OCI-LY1 (cell line): ENCODE results near the gene ZSCAN31.

Experiments used
- H2AFZ ChIP-seq: fragments of 200-600 bp; sonication (generic), shearing (Covaris generic); 2 replicates; pipeline ENCODE4 v1.6.0; 2014; ENCODE audit warnings: antibody characterized with exemption, mild to moderate bottlenecking, low read length
- H3F3A ChIP-seq: fragments of 200-600 bp; sonication (generic), shearing (Covaris generic); 2 replicates; pipeline ENCODE4 v1.6.0; 2014; ENCODE audit warnings: mild to moderate bottlenecking, antibody characterized with exemption, low read length, moderate library complexity; ENCODE audit not compliant: insufficient read depth
- H3K27ac ChIP-seq: fragments of 200-600 bp; sonication (generic); 2 replicates; pipeline ENCODE4 v1.5.1; 2014; ENCODE audit warnings: low read length, mixed run types, mild to moderate bottlenecking, low read depth; ENCODE audit not compliant: poor library complexity, severe bottlenecking
- H3K27me3 ChIP-seq: fragments of 200-600 bp; sonication (generic); 2 replicates; pipeline ENCODE4 v1.6.0; 2014; ENCODE audit warnings: antibody characterized with exemption, mild to moderate bottlenecking, low read length, moderate library complexity; ENCODE audit not compliant: insufficient read depth
- H3K36me3 ChIP-seq: fragments of 200-600 bp; sonication (generic); 2 replicates; pipeline ENCODE4 v1.6.1; 2014; ENCODE audit warnings: mild to moderate bottlenecking, antibody characterized with exemption, low read length, moderate library complexity, mixed read lengths; ENCODE audit not compliant: insufficient read depth
- H3K4me1 ChIP-seq: fragments of 200-600 bp; sonication (generic); 2 replicates; pipeline ENCODE4 v1.5.1; 2014; ENCODE audit warnings: mild to moderate bottlenecking, low read length, moderate library complexity; ENCODE audit not compliant: insufficient read depth, severe bottlenecking
- H3K4me2 ChIP-seq: fragments of 200-600 bp; sonication (generic), shearing (Covaris generic); 2 replicates; pipeline ENCODE4 v1.6.1; 2014; ENCODE audit warnings: low read length
- H3K4me3 ChIP-seq: fragments of 200-600 bp; sonication (generic); 2 replicates; pipeline ENCODE4 v1.5.1; 2014; ENCODE audit warnings: low read length, low read depth, mild to moderate bottlenecking, mixed read lengths; ENCODE audit not compliant: poor library complexity, severe bottlenecking
- H3K79me2 ChIP-seq: fragments of 200-600 bp; shearing (Covaris generic); 2 replicates; pipeline ENCODE4 v1.6.1; 2016; ENCODE audit warnings: mixed run types, low read length, mixed read lengths; ENCODE audit not compliant: insufficient read depth
- H3K9ac ChIP-seq: fragments of 200-600 bp; sonication (generic), shearing (Covaris generic); 2 replicates; pipeline ENCODE4 v1.6.1; 2014; ENCODE audit warnings: mild to moderate bottlenecking, low read length, mixed read lengths
- H3K9me2 ChIP-seq: fragments of 200-600 bp; sonication (generic), shearing (Covaris generic); 2 replicates; pipeline ENCODE4 v1.6.1; 2014; ENCODE audit warnings: low read depth, mild to moderate bottlenecking, low read length, mixed read lengths
- H3K9me3 ChIP-seq: fragments of 200-600 bp; shearing (Covaris generic); 2 replicates; pipeline ENCODE4 v1.6.1; 2014; ENCODE audit warnings: low read length, mixed read lengths
- H4K20me1 ChIP-seq: fragments of 200-600 bp; sonication (generic), shearing (Covaris generic); 2 replicates; pipeline ENCODE4 v1.6.0; 2016; ENCODE audit warnings: mild to moderate bottlenecking, low read length; ENCODE audit not compliant: insufficient read depth
- CTCF ChIP-seq: fragments of 200-600 bp; sonication (generic), shearing (Covaris generic); IDR thresholded peaks from 2 replicates; pipeline ENCODE4 v1.5.1; 2017; ENCODE audit warnings: mild to moderate bottlenecking, antibody characterized with exemption, low read length, moderate library complexity, mixed read lengths
- EZH2 ChIP-seq: fragments of 200-600 bp; sonication (generic), shearing (Covaris generic); IDR thresholded peaks from 2 replicates; pipeline ENCODE4 v1.8.0; 2017; ENCODE audit warnings: borderline replicate concordance, mixed run types, mild to moderate bottlenecking, antibody characterized with exemption, low read length, moderate library complexity, mixed read lengths

The ZSCAN31 gene

GRCh38 chr6:28334286-28335039 is 1.5 kb downstream of the ZSCAN31 start:
- H3F3A ChIP-seq = no peaks in the 10 kb centered on the region
- H3K9me2 ChIP-seq = no peaks in the 10 kb centered on the region
- H3K27ac ChIP-seq = no peak overlapping the region
- H3K4me2 ChIP-seq = no peak overlapping the region
- H3K36me3 ChIP-seq = no peaks in the 10 kb centered on the region
- no peaks in the 10 kb centered on the region for H3K9me3 ChIP-seq
- H3K9ac ChIP-seq = no peak overlapping the region
- H3K79me2 ChIP-seq = no peaks in the 10 kb centered on the region
- no peak overlapping the region for H2AFZ ChIP-seq
- H3K27me3 ChIP-seq = no peaks in the 10 kb centered on the region
- TF ChIP-seq CTCF (no peak), EZH2 (no peak)
- peak overlapping the region; percentile 76 for H3K4me3 ChIP-seq
- peaks cover 40% of the 10 kb centered on the region for H3K4me1 ChIP-seq
- H4K20me1 ChIP-seq = no peaks in the 10 kb centered on the region

GRCh38 chr6:28333599-28334018 is 2.3 kb downstream of the ZSCAN31 start:
- H4K20me1 ChIP-seq = no peaks in the 10 kb centered on the region
- H3F3A ChIP-seq = no peaks in the 10 kb centered on the region
- no peak overlapping the region for H3K4me2 ChIP-seq
- H3K27ac ChIP-seq = no peak overlapping the region
- H3K9ac ChIP-seq = no peak overlapping the region
- TF ChIP-seq EZH2 (no peak), CTCF (no peak)
- no peaks in the 10 kb centered on the region for H3K9me2 ChIP-seq
- H3K9me3 ChIP-seq = no peaks in the 10 kb centered on the region
- no peaks in the 10 kb centered on the region for H3K27me3 ChIP-seq
- no peaks in the 10 kb centered on the region for H3K79me2 ChIP-seq
- H2AFZ ChIP-seq = no peak overlapping the region
- H3K4me3 ChIP-seq = no peak overlapping the region
- peaks cover 40% of the 10 kb centered on the region for H3K4me1 ChIP-seq
- no peaks in the 10 kb centered on the region for H3K36me3 ChIP-seq

- Histone ChIP-seq H3K9me2 (no peaks in the 10 kb centered on the region), H3K36me3 (no peaks in the 10 kb centered on the region), H2AFZ (no peak overlapping the region), H3K9ac (no peak overlapping the region), H3K4me1 (peaks cover 39% of the 10 kb centered on the region), H3K4me2 (no peak overlapping the region), H3K27ac (no peak overlapping the region), H3K9me3 (no peaks in the 10 kb centered on the region), H4K20me1 (no peaks in the 10 kb centered on the region), H3K27me3 (no peaks in the 10 kb centered on the region), H3F3A (no peaks in the 10 kb centered on the region), H3K79me2 (no peaks in the 10 kb centered on the region), H3K4me3 (no peak overlapping the region)
- TF ChIP-seq CTCF = no peak
- no peak for TF ChIP-seq EZH2
These were observed 2.9 kb downstream of the ZSCAN31 start for GRCh38 chr6:28333047-28333446.
